Fibroblast of pulmonary artery (primary cell): ENCODE data around the gene PIK3R6.
A peak's percentile ranks its signal among the peaks of the same experiment; 100 is the strongest.
"Not testable (repeated sequence)": the region's sequence is repeated elsewhere in the genome, so short reads cannot be mapped to it uniquely, and the experiment has no call there.

ENCODE experiments used
- DNase-seq: peaks from one replicate; pipeline ENCODE4 v3.0.0-alpha.2; 2010; ENCODE audit warnings: low read depth
- H3K4me3 ChIP-seq: replicated peaks from 2 replicates; pipeline ENCODE4 v1.5.1; 2011; ENCODE audit warnings: low read depth, mild to moderate bottlenecking, control low read depth, low read length, moderate library complexity
- TF ChIP-seq, protein P1 (sequence below): IDR thresholded peaks from 2 replicates; pipeline ENCODE4 v1.5.1; 2011; ENCODE audit warnings: mild to moderate bottlenecking, control low read depth, low read length, inconsistent platforms; ENCODE audit errors: missing control alignments

PIK3R6 gene

DNA sequence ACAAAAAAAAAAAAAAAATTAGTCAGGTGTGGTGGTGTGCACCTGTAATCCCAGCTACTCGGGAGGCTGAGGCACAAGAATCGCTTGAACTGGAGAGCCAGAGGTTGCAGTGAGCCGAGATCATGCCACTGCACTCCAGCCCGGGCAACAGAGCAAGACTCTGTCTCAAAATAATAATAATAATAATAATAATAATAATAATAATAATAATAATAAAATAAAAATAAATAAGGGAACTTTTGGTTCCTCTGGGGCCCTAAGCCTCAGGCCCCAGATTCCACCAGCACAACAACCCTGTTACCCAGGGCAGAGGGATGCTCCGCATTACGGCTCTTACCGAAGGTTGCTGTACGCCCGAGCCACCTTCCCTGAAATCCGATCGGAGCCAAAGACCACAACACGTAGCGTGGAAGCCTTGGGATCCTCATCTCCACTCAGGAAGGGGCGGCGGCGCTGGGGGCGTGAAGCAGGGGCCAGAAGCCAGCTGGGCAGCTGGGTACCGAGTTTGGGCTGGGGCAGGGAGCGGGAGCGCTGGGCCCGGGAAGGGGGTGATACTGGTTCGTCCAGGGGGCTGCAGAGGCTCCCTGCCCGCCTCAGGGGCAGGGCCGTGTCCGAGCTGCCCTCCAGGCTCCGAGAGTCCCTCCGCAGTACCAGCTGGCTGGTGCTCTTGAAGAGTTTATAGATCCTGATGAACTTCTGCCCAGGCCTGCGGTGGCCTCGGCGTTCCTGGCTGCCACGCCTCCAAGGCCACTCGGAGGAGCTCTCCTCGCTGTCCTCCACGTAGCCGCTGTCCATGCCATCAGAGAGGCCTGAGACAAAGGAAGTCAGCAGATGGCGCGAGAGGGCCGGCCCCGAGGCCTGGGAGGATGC is 20.6 kb upstream of the PIK3R6 start:
- DNase-seq = peak; percentile 31
- no peak overlapping the region for H3K4me3 ChIP-seq
- TF ChIP-seq, protein P1, sequence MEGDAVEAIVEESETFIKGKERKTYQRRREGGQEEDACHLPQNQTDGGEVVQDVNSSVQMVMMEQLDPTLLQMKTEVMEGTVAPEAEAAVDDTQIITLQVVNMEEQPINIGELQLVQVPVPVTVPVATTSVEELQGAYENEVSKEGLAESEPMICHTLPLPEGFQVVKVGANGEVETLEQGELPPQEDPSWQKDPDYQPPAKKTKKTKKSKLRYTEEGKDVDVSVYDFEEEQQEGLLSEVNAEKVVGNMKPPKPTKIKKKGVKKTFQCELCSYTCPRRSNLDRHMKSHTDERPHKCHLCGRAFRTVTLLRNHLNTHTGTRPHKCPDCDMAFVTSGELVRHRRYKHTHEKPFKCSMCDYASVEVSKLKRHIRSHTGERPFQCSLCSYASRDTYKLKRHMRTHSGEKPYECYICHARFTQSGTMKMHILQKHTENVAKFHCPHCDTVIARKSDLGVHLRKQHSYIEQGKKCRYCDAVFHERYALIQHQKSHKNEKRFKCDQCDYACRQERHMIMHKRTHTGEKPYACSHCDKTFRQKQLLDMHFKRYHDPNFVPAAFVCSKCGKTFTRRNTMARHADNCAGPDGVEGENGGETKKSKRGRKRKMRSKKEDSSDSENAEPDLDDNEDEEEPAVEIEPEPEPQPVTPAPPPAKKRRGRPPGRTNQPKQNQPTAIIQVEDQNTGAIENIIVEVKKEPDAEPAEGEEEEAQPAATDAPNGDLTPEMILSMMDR = peak; percentile 38

GRCh38 chr17:8887301-8887700 is 19.8 kb upstream of the PIK3R6 start:
- H3K4me3 ChIP-seq = no peak overlapping the region
- TF ChIP-seq, protein P1 = no peak
- DNase-seq = no peak

- TF ChIP-seq, protein P1 = no peak
- no peak for DNase-seq
- no peak overlapping the region for H3K4me3 ChIP-seq
These were observed 18.7 kb upstream of the PIK3R6 start for GRCh38 chr17:8885967-8886684.

- not testable (repeated sequence) for H3K4me3 ChIP-seq, DNase-seq
These were observed 17.9 kb upstream of the PIK3R6 start for GRCh38 chr17:8885163-8885966.

GRCh38 chr17:8884336-8884990 is 17.0 kb upstream of the PIK3R6 start:
- no peak overlapping the region for H3K4me3 ChIP-seq
- DNase-seq = no peak
- TF ChIP-seq, protein P1 = no peak

GRCh38 chr17:8883353-8883752 is 15.9 kb upstream of the PIK3R6 start:
- TF ChIP-seq, protein P1 = no peak

More at GRCh38 chr17:8883353-8883752, 15.9 kb upstream of the PIK3R6 start:
- no peak for DNase-seq
- no peak overlapping the region for H3K4me3 ChIP-seq
